ENCODE measurements around the gene SH3PXD2A.

DNA sequence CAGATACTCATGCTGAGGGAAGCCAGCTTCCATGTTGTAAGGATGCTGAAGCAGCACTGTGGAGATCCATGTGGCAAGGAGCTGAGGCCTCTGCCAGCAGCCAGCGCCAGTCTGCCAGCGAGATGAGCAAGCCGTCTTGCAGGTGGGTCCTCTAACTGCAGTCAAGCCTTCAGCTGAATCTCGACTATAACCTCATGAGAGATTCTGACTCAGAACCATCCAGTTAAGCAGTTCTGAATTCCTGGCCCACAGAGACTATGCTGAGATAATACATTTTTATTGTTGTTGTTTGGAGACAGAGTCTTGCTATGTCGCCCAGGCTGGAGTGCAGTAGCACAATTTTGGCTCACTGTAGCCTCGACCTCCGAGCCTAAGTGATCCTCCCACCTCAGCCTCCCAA is 105.6 kb downstream of the SH3PXD2A start:
- no peak for TF ChIP-seq POLR2A (IDR thresholded peaks at IDR 0.05)
- TF ChIP-seq, protein P1, sequence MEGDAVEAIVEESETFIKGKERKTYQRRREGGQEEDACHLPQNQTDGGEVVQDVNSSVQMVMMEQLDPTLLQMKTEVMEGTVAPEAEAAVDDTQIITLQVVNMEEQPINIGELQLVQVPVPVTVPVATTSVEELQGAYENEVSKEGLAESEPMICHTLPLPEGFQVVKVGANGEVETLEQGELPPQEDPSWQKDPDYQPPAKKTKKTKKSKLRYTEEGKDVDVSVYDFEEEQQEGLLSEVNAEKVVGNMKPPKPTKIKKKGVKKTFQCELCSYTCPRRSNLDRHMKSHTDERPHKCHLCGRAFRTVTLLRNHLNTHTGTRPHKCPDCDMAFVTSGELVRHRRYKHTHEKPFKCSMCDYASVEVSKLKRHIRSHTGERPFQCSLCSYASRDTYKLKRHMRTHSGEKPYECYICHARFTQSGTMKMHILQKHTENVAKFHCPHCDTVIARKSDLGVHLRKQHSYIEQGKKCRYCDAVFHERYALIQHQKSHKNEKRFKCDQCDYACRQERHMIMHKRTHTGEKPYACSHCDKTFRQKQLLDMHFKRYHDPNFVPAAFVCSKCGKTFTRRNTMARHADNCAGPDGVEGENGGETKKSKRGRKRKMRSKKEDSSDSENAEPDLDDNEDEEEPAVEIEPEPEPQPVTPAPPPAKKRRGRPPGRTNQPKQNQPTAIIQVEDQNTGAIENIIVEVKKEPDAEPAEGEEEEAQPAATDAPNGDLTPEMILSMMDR (IDR thresholded peaks at IDR 0.05 in 4 of 5, conservative IDR thresholded peaks at IDR 0.05 in 1 of 5), result no peak

Data from gastrocnemius medialis (tissue), 4 donors.